GM18870 (cell line): ENCODE results near the gene GOLGA6L1.
"Not testable (repeated sequence)": the region's sequence is repeated elsewhere in the genome, so short reads cannot be mapped to it uniquely, and the experiment has no call there.

Experiments used
- ATAC-seq: cut with Tn5 transposase; IDR thresholded peaks from one replicate; pipeline ENCODE4 v1.9.1; 2021; ENCODE audit warnings: moderate library complexity; ENCODE audit not compliant: unreplicated experiment

Gene GOLGA6L1, protein sequence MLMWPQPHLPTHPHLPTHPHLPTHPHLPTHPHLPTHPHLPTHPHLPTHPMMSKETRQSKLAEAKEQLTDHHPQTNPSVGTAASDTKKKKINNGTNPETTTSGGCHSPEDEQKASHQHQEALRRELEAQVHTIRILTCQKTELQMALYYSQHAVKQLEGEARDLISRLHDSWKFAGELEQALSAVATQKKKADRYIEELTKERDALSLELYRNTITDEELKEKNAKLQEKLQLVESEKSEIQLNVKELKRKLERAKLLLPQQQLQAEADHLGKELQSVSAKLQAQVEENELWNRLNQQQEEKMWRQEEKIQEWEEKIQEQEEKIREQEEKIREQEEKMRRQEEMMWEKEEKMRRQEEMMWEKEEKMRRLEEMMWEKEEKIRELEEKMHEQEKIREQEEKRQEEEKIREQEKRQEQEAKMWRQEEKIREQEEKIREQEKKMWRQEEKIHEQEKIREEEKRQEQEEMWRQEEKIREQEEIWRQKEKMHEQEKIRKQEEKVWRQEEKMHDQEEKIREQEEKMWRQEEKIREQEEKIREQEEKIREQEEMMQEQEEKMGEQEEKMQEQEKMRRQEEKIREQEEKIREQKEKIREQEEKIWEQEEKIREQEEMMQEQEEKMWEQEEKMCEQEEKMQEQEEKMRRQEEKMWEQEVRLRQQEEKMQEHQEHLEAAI

DNA sequence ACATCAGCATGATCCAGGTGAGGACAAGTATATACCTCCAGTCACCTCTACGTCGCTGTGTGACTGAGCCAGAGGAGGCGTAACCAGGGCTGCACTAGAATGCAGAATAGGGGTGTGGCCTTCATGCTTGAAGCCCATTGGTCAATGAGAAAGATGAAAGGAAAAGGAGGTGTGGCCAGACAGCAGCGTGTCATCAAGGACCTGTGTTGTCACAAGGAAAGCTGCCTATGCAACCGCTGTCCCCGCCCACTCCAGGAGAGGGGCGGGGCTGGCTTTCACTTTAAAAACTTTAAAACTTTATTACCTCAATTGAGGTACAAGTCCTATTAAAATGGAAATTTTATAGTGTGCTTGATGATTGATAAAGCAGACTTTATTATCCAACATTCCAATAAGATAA lies at the start of gene GOLGA6L1:
TSS of gene GOLGA6L1 (minus strand) at position 101 of the 400 bp plus-strand sequence. CDS start at position 10, 91 bp downstream.
- not testable (repeated sequence) for ATAC-seq

- ATAC-seq: not testable (repeated sequence)
Observed at GRCh38 chr15:23181201-23181600, 44.6 kb upstream of the GOLGA6L1 start.

- not testable (repeated sequence) for ATAC-seq
Observed at GRCh38 chr15:23180547-23180927, 43.9 kb upstream of the GOLGA6L1 start.

DNA sequence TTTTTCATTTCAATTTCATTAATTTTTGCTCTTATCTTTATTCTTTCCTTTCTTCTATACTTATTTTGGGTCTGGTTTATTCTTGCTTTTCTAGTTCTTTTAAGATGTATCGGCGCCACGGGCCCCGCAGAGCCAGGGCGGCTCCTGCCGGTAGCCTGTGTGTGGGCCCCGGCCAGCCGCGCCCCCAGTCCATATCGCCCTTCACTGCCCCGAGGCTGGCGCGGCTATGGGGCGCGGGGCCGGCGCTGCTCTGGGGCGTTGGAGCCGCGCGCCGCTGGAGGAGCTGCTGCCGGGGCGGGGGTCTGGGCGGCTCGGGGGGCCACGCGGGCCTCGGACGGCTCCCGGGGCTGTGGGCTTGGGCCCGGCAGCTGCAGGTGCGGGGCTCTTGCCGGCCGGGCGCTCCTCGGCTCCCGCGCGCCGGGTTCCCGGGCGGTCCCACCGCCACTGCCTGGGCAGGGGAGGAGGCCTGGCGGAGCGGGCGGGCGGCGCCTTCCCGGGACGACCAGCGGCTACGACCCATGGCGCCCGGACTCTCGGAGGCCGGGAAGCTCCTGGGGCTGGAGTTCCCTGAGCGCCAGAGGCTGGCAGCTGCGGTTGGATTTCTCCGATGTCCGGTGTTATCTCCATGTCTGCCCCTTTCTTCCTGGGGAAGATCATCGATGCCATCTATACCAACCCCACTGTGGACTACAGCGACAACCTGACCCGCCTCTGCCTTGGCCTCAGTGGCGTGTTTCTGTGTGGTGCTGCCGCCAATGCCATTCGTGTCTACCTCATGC lies 43.3 kb upstream of the GOLGA6L1 start:
- not testable (repeated sequence) for ATAC-seq

GRCh38 chr15:23176683-23177082 lies 40.1 kb upstream of the GOLGA6L1 start:
- ATAC-seq: not testable (repeated sequence)

DNA sequence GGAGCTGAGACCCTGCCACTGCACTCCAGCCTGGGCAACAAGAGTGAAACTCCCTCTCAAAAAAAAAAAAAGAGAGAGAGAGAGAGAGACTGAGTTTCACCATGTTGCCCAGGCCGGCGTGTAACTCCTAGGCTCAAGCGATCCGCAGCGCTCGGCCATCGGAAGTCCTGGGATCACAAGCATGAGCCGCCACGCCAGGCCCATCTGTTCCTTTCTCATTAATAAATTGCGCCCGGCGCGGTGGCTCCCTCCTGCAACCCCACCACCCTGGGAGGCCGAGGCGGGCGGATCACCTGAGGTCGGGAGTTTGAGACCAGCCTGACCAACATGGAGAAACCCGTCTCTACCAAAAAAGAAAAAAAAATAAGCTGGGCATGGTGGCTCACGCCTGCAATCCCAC lies 39.0 kb upstream of the GOLGA6L1 start:
- not testable (repeated sequence) for ATAC-seq

- ATAC-seq: not testable (repeated sequence)
Observed at GRCh38 chr15:23174609-23175140, 38.1 kb upstream of the GOLGA6L1 start.

- not testable (repeated sequence) for ATAC-seq
Observed at GRCh38 chr15:23132787-23133186, 3.8 kb downstream of the GOLGA6L1 start.

DNA sequence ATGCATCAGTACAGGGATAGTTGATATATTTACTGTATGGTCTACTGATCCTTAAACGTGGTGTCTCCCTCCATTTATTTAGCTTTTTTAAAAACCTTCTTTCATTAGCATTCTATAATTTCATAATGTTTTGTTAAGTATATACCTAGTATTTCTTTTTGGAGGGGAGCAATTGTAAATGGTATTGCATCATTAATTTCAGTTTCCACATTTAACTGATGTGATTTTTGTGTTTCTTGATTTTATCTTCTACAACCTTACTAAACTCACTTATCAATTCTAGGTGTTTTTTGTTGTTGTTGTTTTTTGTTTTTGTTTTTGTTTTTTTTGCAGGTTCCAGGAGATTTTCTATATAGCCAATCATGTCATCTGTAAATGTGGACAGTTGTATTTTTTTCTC lies 18.4 kb downstream of the GOLGA6L1 start:
- no peak for ATAC-seq

DNA sequence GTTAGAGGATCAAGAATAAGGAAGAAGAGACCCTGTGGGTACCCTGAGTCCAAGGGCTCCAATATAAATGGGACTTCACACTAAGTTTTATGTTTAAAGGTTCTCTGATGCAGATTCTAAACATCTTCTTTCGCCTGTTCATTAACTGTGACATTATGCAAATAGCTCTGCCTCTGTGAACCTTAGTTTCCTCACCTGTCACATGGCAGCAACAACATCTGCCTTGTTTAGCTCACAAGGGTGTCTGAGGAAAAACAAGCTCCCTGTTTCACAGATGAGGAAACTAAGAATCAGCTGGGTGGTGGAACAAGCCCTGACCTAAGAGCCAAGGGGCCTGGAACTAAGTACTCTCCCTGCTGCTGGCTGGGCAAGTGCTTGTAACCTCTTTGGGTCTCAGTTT lies 40.8 kb downstream of the GOLGA6L1 start:
- no peak for ATAC-seq

GRCh38 chr15:23083115-23083514 lies 53.5 kb downstream of the GOLGA6L1 start:
- ATAC-seq: no peak

- not testable (repeated sequence) for ATAC-seq
Observed at GRCh38 chr15:23081996-23082737, 54.5 kb downstream of the GOLGA6L1 start.

DNA sequence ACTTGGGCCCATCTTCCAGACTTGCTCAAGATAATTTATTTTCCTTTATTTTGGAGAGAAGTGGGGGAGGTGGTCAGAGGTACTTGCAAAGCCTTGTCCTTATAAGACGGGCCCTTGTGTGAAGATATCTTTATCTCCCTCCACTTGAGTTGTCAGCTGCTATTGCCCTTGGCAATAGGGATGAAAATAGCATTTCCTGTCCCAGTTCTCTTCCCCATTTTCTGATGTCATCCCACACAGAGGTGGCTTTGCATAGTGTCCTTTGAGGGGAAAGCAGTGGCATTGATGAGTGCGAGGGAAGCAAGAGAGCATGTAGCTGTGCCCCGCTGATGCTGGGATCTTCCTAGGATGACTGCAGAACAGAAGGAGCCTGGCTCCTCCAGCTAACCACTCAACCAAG lies 55.4 kb downstream of the GOLGA6L1 start:
- no peak for ATAC-seq

DNA sequence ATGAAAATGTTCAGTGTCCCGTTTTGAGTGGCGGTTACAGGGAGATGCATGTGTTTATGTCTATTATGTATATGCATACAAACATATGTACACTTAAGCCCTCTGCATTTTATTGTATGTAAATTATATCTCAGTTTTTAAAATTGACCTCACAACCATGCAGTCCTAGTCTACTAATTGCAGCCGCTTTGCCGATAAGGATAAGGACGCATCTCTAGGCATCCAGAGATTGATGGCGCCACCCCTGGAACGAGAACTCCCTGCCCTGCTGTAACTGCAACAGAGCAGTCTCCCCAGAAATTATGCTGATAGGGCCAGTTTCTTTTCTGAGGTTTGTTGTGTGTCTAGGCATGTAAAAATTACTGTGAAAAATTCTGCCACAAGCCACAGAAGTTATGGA lies 56.9 kb downstream of the GOLGA6L1 start:
- no peak for ATAC-seq
